LNCAP (cell line): ENCODE results near the gene KIRREL3.

Source experiments
- CTCF ChIP-seq: fragments of 450-650 bp; IDR thresholded peaks from 2 replicates; pipeline ENCODE4 v1.5.1; 2017; ENCODE audit warnings: mild to moderate bottlenecking

KIRREL3 gene

GRCh38 chr11:126456783-126457542, 543.6 kb downstream of the KIRREL3 start:
- no peak for TF ChIP-seq CTCF

GRCh38 chr11:126456089-126456488, 544.5 kb downstream of the KIRREL3 start:
- TF ChIP-seq CTCF: no peak

GRCh38 chr11:126452241-126453101, 548.1 kb downstream of the KIRREL3 start:
- no peak for TF ChIP-seq CTCF

GRCh38 chr11:126451211-126451802, 549.3 kb downstream of the KIRREL3 start:
- no peak for TF ChIP-seq CTCF

- no peak for TF ChIP-seq CTCF
Observed at GRCh38 chr11:126450806-126451205, 549.8 kb downstream of the KIRREL3 start.

GRCh38 chr11:126450198-126450597, 550.4 kb downstream of the KIRREL3 start:
- no peak for TF ChIP-seq CTCF

- TF ChIP-seq CTCF: no peak
Observed at GRCh38 chr11:126446581-126446980, 554.0 kb downstream of the KIRREL3 start.
